HepG2 (cell line): Measurements from ENCODE around the gene SHROOM1. TPM values are rescaled to one million over a fixed set of nuclear protein-coding genes. Genes with fewer than 3 reads are reported as not detected.

Experiments
- ATF1 ChIP-seq: IDR thresholded peaks from 2 replicates; pipeline ENCODE4 v1.6.1; 2016; ENCODE audit warnings: mild to moderate bottlenecking, control low read depth
- JDP2 ChIP-seq: sonication (generic); formaldehyde crosslinking; IDR thresholded peaks from 2 replicates; pipeline ENCODE4 v1.8.1; 2022; ENCODE audit warnings: missing genetic modification reagents, borderline replicate concordance
- KDM6A ChIP-seq: IDR thresholded peaks from 2 replicates; pipeline ENCODE4 v1.6.1; 2016; ENCODE audit warnings: low read depth
- MIER2 ChIP-seq: IDR thresholded peaks from 2 replicates; pipeline ENCODE4 v1.6.1; 2016; ENCODE audit warnings: missing biosample characterization, missing genetic modification reagents
- POLR2AphosphoS2 ChIP-seq: IDR thresholded peaks from 2 replicates; pipeline ENCODE4 v1.6.1; 2011; ENCODE audit warnings: low read depth, low read length, improper control_type of control experiment
- POLR2G ChIP-seq: fragments of 200-400 bp; formaldehyde crosslinking; IDR thresholded peaks from 2 replicates; pipeline ENCODE4 v1.6.1; 2018; ENCODE audit warnings: mild to moderate bottlenecking, low read depth, low read length, moderate library complexity
- PRPF4 ChIP-seq: fragments of 200-400 bp; formaldehyde crosslinking; IDR thresholded peaks from 2 replicates; pipeline ENCODE4 v1.6.1; 2016; ENCODE audit warnings: low read length, low read depth; ENCODE audit not compliant: poor library complexity, severe bottlenecking
- ZFP82 ChIP-seq: sonication (generic); formaldehyde crosslinking; IDR thresholded peaks from 2 replicates; pipeline ENCODE4 v1.5.1; 2020; ENCODE audit warnings: mild to moderate bottlenecking, missing genetic modification reagents, borderline replicate concordance
- ZNF382 ChIP-seq: sonication (generic); formaldehyde crosslinking; IDR thresholded peaks from 2 replicates; pipeline ENCODE4 v1.5.0; 2020; ENCODE audit warnings: missing genetic modification reagents, mild to moderate bottlenecking, borderline replicate concordance
- ZNF546 ChIP-seq: sonication (generic); formaldehyde crosslinking; conservative IDR thresholded peaks from 2 replicates; pipeline ENCODE4 v1.8.1; 2023; ENCODE audit warnings: mild to moderate bottlenecking, missing genetic modification reagents
- ZNF562 ChIP-seq: sonication (generic); formaldehyde crosslinking; IDR thresholded peaks from 2 replicates; pipeline ENCODE4 v1.8.0; 2022; ENCODE audit warnings: missing genetic modification reagents, borderline replicate concordance
- ZNF749 ChIP-seq: sonication (generic); formaldehyde crosslinking; IDR thresholded peaks from 2 replicates; pipeline ENCODE4 v1.8.0; 2022; ENCODE audit warnings: mild to moderate bottlenecking, missing genetic modification reagents, moderate library complexity, borderline replicate concordance
- ZNF883 ChIP-seq: sonication (generic); formaldehyde crosslinking; IDR thresholded peaks from 2 replicates; pipeline ENCODE4 v1.5.1; 2020; ENCODE audit warnings: mild to moderate bottlenecking, missing genetic modification reagents; ENCODE audit errors: not compliant biosample characterization
- polyA plus RNA-seq, 8 experiments: library from polyadenylated mRNA; depleted of rRNA in 3 of 8; stranded (reverse) in 7 of 8; unstranded in 1 of 8; fragments of >200 nt; fragmentation: Illumina TruSeq in 4 of 8; extraction: Trizol in 4 of 8; gene quantifications; 2 replicates each; pipeline versions ENCODE4 v1.2.1 to v1.2.3, GENCODE V29; 2011 to 2016; ENCODE audit warnings: low read depth in 4 of 8, missing spikeins in 1 of 8, mixed read lengths in 1 of 8; ENCODE audit not compliant: insufficient read depth in 1 of 8
- total RNA-seq, 5 experiments: library from RNA; depleted of rRNA; stranded (reverse); fragments of >200 nt; fragmentation: Illumina TruSeq; extraction: Trizol; gene quantifications; 2 replicates each; pipeline ENCODE4 v1.2.3, GENCODE V29; 2016; ENCODE audit warnings: low read depth in 1 of 5
- TF ChIP-seq, protein P1 (sequence below): IDR thresholded peaks from 2 replicates; pipeline ENCODE4 v1.6.1; 2016; ENCODE audit warnings: missing compliant biosample characterization, missing genetic modification reagents, borderline replicate concordance
- TF ChIP-seq, protein P2 (sequence below): sonication (generic); formaldehyde crosslinking; IDR thresholded peaks from 2 replicates; pipeline ENCODE4 v1.4.0; 2020; ENCODE audit warnings: mild to moderate bottlenecking, missing genetic modification reagents
- TF ChIP-seq, protein P3 (sequence below): sonication (generic); formaldehyde crosslinking; IDR thresholded peaks from 2 replicates; pipeline ENCODE4; 2020; ENCODE audit warnings: missing genetic modification reagents, mild to moderate bottlenecking, borderline replicate concordance
- TF ChIP-seq, protein P4 (sequence below): sonication (generic); formaldehyde crosslinking; IDR thresholded peaks from 2 replicates; pipeline ENCODE4 v1.9.0; 2021; ENCODE audit warnings: missing genetic modification reagents, mild to moderate bottlenecking, borderline replicate concordance
- TF ChIP-seq, protein P5 (sequence below): sonication (generic); formaldehyde crosslinking; IDR thresholded peaks from 2 replicates; pipeline ENCODE4 v1.5.0; 2020; ENCODE audit warnings: missing genetic modification reagents

Gene SHROOM1
- total and polyA plus RNA-seq, 2 of the 13 experiments (the other 11 are each of a cell fraction or from before 2014, with no cell fraction given), result 18.2 to 25.7 TPM

DNA sequence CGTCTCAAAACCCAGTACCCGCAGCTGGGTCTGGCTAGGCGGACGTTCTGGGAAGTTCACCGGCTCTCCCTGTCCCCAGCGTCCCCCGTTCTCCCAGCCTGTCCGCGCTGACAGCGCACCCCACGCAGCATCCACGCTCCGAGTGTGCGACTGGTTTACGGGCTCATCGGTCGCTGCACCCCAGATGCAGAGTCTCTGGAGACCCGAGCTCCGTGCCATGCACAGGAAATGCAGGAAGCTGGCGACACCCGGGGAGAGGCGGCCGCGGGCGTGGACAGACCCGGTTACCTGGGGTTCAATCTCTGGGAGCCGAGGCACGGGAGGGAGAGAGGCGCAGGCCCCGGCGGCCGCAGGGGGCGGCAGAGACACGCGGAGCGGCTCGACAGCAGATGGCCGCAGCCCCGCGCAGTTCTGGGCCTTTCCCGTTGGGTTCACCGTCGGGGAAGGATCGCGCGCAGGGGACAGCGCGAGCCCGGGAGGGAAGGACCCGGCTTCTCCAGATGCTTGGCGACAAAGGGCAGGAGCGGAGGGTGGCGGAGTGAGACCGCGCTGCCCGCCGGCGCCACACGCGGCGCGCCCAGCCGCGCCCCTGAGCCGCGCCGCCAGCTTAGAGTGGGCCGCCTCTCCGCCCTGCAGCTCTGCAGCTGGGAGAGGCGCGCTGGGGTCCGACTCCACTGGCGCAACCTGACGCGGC lies 558 bp downstream of the SHROOM1 start (continued):
- TF ChIP-seq ZNF562 (no peak), ZNF883 (CRISPR knock-in tag) (peak; percentile 39), JDP2 (no peak; the same call in 1 of the 2 replicates), POLR2G (no peak), ZNF749 (CRISPR knock-in tag) (no peak; the same call in 1 of the 2 replicates), ZNF546 (CRISPR knock-in tag) (peak; percentile 87; the same call in 1 of the 2 replicates), KDM6A (CRISPR knock-in tag) (no peak), POLR2AphosphoS2 (no peak), PRPF4 (no peak), ZNF382 (CRISPR knock-in tag) (no peak), ZFP82 (CRISPR knock-in tag) (peak; percentile 97), MIER2 (CRISPR knock-in tag) (no peak), ATF1 (no peak)
- TF ChIP-seq, protein P1, sequence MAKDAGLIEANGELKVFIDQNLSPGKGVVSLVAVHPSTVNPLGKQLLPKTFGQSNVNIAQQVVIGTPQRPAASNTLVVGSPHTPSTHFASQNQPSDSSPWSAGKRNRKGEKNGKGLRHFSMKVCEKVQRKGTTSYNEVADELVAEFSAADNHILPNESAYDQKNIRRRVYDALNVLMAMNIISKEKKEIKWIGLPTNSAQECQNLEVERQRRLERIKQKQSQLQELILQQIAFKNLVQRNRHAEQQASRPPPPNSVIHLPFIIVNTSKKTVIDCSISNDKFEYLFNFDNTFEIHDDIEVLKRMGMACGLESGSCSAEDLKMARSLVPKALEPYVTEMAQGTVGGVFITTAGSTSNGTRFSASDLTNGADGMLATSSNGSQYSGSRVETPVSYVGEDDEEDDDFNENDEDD (CRISPR knock-in tag), result no peak; the same call in 1 of the 2 replicates
- TF ChIP-seq, protein P2, sequence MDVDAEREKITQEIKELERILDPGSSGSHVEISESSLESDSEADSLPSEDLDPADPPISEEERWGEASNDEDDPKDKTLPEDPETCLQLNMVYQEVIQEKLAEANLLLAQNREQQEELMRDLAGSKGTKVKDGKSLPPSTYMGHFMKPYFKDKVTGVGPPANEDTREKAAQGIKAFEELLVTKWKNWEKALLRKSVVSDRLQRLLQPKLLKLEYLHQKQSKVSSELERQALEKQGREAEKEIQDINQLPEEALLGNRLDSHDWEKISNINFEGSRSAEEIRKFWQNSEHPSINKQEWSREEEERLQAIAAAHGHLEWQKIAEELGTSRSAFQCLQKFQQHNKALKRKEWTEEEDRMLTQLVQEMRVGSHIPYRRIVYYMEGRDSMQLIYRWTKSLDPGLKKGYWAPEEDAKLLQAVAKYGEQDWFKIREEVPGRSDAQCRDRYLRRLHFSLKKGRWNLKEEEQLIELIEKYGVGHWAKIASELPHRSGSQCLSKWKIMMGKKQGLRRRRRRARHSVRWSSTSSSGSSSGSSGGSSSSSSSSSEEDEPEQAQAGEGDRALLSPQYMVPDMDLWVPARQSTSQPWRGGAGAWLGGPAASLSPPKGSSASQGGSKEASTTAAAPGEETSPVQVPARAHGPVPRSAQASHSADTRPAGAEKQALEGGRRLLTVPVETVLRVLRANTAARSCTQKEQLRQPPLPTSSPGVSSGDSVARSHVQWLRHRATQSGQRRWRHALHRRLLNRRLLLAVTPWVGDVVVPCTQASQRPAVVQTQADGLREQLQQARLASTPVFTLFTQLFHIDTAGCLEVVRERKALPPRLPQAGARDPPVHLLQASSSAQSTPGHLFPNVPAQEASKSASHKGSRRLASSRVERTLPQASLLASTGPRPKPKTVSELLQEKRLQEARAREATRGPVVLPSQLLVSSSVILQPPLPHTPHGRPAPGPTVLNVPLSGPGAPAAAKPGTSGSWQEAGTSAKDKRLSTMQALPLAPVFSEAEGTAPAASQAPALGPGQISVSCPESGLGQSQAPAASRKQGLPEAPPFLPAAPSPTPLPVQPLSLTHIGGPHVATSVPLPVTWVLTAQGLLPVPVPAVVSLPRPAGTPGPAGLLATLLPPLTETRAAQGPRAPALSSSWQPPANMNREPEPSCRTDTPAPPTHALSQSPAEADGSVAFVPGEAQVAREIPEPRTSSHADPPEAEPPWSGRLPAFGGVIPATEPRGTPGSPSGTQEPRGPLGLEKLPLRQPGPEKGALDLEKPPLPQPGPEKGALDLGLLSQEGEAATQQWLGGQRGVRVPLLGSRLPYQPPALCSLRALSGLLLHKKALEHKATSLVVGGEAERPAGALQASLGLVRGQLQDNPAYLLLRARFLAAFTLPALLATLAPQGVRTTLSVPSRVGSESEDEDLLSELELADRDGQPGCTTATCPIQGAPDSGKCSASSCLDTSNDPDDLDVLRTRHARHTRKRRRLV (CRISPR knock-in tag), result no peak
- TF ChIP-seq, protein P3, sequence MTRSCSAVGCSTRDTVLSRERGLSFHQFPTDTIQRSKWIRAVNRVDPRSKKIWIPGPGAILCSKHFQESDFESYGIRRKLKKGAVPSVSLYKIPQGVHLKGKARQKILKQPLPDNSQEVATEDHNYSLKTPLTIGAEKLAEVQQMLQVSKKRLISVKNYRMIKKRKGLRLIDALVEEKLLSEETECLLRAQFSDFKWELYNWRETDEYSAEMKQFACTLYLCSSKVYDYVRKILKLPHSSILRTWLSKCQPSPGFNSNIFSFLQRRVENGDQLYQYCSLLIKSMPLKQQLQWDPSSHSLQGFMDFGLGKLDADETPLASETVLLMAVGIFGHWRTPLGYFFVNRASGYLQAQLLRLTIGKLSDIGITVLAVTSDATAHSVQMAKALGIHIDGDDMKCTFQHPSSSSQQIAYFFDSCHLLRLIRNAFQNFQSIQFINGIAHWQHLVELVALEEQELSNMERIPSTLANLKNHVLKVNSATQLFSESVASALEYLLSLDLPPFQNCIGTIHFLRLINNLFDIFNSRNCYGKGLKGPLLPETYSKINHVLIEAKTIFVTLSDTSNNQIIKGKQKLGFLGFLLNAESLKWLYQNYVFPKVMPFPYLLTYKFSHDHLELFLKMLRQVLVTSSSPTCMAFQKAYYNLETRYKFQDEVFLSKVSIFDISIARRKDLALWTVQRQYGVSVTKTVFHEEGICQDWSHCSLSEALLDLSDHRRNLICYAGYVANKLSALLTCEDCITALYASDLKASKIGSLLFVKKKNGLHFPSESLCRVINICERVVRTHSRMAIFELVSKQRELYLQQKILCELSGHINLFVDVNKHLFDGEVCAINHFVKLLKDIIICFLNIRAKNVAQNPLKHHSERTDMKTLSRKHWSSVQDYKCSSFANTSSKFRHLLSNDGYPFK (CRISPR knock-in tag), result no peak
- TF ChIP-seq, protein P4, sequence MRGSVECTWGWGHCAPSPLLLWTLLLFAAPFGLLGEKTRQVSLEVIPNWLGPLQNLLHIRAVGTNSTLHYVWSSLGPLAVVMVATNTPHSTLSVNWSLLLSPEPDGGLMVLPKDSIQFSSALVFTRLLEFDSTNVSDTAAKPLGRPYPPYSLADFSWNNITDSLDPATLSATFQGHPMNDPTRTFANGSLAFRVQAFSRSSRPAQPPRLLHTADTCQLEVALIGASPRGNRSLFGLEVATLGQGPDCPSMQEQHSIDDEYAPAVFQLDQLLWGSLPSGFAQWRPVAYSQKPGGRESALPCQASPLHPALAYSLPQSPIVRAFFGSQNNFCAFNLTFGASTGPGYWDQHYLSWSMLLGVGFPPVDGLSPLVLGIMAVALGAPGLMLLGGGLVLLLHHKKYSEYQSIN (CRISPR knock-in tag), result no peak
- TF ChIP-seq, protein P5, sequence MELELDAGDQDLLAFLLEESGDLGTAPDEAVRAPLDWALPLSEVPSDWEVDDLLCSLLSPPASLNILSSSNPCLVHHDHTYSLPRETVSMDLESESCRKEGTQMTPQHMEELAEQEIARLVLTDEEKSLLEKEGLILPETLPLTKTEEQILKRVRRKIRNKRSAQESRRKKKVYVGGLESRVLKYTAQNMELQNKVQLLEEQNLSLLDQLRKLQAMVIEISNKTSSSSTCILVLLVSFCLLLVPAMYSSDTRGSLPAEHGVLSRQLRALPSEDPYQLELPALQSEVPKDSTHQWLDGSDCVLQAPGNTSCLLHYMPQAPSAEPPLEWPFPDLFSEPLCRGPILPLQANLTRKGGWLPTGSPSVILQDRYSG (CRISPR knock-in tag), result no peak
